GM04504 (cell line): ENCODE results near the gene GPR87.

Source experiments
- DNase-seq: peaks from one replicate; pipeline ENCODE4 v3.0.0-alpha.2; 2012; ENCODE audit warnings: low read depth

GPR87 gene, protein sequence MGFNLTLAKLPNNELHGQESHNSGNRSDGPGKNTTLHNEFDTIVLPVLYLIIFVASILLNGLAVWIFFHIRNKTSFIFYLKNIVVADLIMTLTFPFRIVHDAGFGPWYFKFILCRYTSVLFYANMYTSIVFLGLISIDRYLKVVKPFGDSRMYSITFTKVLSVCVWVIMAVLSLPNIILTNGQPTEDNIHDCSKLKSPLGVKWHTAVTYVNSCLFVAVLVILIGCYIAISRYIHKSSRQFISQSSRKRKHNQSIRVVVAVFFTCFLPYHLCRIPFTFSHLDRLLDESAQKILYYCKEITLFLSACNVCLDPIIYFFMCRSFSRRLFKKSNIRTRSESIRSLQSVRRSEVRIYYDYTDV

DNA sequence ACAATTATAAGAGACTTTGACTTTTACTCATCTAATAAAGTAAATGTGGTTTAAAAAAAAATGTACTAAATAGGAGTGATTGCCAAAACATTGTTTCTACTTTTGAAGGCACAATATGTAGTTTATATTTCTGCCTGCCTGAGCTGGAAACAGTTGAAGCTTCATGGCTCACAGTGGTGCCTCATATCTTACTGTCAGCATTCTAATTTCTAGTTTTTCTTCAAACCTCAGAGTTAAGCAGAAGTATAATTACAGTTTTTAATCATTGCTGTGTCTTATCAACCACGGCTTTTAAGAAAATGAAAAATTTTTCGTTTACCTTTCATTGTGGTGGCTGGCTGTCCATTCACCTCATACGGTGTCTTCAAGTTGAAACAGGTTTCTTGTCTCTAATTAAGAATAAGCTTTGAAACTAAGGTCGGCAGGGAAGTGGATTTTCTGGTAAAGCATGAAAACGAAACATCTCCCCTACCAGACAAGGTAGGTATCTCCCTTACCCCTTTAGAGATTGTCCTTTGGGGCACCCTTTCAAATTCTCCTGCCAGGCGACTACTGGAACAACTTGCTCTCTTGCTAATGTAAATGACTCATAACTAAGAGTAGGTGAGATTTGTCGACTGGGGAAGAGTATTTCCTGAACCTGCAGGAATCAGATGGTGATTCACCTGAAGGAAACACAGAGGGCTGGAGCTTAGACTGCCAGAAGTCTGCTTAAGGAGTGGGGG is at the start of gene GPR87:
GPR87 (minus strand) TSS at position 554 of the 725 bp plus-strand sequence. CDS start 16,720 bp downstream, outside the sequence.
- no peak for DNase-seq

DNA sequence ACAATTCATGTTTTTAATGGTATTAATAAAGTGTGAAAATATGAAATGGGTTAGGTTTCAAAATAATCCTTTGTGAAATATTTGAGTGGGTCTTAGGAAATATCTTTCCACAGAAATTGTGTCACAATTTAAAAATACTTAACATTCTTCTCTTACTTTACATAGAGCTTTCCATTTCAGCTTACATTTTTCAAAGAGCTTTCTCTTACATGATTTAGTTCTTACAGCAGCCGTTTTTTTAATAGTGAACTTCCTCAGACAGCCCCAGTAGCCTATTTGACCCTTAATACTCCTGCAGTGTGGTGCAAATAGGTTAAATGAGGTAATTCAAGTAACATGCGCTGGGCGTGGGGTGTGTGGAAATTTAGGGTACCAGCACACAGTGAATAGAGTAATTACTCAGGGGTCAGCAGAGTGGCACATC is 46.1 kb upstream of the GPR87 start:
- DNase-seq = no peak

DNA sequence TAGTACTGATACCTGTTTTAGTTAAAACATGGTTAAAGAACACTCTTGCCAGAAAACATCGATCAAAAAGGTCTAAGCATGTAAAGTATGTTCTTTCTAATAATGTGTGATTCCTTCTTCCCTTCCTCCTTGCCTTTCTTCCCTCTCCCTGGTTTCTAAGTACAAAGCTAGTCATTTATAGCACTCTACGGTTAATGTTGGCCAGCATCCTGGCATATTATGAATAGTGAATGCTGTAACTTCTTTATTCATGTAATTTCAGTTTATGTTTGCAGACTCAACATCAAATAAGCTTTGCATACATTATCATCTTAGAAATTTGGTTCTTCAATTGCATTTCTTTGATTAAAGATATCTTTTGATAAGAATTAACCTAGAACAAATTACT is 40.8 kb upstream of the GPR87 start:
- DNase-seq = no peak

DNA sequence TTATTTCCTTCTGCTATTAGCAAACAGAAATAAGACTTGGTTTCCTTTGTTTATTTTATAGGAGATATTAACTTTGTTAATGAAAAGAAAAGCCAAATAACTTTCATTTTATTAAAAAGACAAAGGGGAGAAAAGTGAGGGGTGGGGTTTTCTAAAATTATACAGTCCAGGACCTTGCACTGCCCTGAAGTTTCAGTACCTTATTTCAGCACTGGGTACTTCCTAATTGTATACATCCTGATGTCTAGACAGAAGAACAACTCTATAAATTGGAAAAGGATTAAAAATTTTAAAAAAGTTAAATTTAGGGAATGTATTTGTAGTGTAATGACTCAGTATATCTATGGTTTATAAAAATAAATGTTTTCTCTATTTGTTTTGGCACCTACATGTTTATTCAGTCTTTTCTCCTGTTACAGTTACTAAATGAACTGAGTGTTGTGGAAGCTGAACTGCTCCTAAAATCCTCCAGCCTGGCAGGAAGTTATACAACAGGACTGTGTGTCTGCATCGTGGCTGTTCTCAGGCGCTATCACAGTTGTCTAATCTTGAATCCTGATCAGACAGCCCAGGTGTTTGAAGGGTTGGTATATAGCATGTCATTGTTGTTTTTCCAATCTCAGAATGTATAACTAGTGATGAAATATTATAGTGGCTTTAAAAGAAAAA is 40.3 kb upstream of the GPR87 start:
- DNase-seq = no peak

DNA sequence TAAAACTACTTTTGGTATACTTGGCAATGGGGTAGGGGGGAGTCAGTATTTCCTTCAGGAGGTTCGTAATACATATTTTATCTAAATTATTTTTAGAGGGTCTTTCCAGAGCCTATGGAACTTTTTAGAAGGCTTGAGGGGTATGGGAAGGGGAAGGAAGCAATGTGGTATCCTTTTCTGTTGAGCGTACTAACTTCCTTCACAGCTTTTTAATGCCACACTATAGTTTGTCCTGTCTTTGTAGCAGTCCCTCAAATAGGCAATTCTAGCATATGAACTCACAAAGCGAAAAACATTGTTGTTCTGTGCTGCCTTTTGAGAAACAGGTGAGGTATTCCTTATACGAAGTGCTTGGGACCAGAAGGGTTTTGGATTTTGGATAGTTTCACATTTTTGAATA is 35.0 kb upstream of the GPR87 start:
- DNase-seq = no peak

DNA sequence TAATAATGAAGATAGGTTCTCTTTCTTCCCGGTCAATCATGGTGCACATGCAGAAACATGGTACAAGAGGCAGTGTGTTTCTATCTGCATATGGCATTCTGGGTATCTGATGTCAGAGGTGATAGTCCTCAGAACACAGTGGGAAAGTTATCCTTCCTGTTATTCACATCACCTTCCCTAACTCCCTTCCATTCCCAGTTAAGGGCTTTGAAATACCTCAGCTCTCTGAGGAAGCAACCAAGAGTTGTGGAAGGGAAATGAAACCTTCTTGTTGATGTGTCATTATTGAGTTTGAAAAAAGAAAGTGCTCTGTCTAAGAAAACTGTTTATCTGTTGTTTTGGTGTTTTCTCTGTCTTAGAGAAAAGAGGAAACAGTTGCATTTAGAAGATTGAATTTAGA is 34.6 kb upstream of the GPR87 start:
- DNase-seq = no peak

DNA sequence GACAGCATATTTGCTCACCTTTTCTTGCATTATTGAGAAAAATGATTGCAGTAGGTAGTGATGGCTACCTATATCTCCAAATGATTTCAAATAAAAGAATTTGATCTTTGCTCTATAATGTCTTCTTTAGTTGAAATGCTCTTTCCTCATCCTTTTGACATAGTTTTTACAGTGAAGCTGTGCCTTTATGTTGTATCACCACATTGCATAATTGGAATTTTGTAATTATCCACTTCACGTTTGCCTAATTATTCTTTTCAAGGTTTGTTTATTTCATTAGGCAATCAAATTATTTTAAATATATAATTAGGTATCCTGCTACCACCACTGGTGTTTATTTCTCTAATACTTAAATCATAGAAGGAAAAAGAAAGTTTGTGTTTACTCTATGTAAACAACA is 34.0 kb upstream of the GPR87 start:
- no peak for DNase-seq

DNA sequence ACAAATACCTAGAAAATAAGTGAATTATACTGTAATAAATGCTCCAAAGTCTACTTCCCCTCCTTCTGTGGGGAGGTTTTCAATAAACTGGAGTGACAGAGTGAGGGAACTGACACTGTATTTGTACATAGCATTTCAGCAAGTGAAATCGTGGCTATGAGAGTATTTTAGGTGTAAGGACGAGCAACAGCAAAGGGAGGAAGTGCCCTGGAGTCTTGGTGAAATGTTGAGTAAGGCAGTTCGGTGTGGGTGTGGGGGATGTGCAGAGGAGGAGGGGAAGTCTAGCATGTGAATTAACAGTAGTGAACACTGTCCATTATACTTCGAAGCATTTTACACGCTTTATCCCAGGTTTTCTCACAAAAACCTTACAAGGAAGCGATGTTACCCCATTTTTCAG is 30.8 kb upstream of the GPR87 start:
- no peak for DNase-seq

DNA sequence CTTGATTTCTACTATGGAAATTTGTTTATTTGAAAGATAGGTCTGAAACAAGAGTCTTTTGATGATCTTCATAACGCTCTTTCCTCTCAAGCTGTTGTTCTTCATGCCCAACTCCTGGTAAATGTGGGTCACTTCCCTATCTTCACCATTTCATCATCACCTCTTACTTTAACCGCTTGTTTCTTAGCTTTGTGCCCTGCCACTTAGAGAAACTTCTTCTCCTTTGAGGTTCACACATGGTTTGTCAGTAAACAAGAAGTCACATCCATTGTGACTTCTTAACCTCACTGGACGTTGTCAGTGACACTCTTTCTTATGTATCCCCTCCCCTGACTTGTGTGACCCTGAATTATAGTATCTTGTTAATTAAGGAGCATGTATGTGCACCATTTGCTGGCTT is 29.7 kb upstream of the GPR87 start:
- no peak for DNase-seq

DNA sequence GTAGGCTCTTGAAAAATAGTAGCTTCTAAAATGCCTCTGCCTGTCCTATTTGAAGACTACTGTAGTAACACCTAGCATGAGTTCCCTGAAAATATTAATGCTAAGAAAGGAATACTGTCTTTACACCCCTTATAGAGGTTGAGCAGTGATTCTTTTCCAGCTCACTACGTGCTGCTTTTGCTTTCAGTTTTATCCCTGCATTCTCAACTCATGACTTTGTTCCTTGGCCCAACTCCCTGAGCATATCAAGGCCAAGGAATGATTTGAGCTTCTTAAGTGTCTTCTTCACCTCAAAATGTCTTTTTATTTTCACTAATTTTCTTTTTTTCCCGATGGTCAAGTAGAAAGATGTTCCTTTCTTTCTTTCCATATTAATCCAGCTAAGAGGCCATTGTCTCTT is 29.2 kb upstream of the GPR87 start:
- peak; percentile 60 for DNase-seq

DNA sequence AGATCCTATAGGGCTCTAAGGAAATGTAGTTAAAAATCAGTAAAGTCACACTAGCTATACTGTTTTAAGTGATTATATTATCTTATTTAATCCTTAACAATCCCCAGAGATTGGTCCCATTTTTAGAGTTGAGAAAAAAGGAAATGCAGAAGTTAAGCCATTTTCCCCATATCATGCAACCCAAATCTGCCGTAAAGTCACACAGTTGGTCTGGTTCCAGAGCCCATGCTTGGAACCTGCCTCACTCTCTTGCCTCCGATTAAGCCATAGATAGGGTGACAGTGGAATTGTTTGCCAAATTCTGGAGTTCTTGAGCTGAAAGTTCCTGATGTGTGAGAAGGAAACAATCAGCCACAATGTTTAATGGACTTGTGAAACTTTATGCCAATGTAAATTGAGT is 15.1 kb upstream of the GPR87 start:
- no peak for DNase-seq

DNA sequence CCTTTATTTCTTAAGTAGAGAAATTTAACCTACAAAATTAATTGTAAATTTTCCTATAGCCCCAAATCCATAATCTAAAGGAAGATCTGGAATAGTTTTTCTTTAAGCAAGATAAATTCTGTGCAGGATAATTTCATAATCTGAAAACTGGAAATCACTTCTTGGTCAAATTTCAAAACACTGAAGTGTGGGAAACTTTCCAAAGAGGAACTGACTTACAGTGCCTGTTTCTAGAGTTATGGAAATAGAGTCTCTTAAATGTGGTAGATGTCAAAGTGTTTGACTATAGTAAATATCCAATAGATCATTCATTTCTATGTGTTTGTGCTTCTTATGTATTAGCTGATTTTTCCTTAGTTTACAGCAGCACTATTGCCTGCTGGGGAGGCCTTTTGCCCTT is 14.3 kb upstream of the GPR87 start:
- DNase-seq = no peak

DNA sequence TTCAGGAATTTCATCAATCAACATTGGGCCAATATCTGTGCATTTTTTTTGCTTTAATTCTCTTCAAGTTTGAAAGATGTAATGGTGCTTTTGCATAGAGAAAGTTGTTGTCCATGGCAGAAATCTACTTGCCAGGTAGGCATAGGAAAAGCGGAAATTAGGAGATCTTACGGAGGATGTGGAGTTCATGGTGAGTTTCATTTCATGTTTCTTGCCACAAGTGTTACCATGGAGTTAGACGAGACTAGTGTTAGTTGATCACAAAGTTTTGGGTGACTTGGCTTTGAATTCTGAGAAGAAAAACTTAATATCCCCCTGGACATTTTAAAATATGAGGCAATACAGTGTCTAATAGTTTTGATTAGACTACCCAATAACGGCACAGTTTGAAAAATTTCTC is 13.8 kb upstream of the GPR87 start:
- DNase-seq = no peak

DNA sequence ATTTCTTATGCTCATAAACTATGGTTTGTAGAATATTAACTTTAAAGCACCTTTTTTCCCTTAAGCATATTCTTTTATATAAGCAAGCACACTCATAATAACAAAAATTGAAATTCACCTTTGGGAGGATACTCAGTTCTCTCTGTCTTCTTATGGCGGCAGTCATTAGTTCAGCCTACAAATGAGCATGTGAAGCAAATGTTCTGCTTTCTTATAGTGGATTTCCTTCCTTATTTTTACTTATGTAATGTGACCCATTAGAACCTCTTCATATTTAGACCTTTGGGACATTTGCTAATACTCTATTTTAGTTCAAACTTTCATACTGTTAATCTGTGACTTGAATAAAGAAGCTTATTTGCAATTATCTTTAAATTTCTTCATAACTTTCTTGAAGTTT is 12.7 kb upstream of the GPR87 start, which contains the start of gene P2RY13:
P2RY13 (minus strand) TSS at position 187 of the 400 bp plus-strand sequence; CDS start at position 166, 21 bp downstream.
- no peak for DNase-seq

DNA sequence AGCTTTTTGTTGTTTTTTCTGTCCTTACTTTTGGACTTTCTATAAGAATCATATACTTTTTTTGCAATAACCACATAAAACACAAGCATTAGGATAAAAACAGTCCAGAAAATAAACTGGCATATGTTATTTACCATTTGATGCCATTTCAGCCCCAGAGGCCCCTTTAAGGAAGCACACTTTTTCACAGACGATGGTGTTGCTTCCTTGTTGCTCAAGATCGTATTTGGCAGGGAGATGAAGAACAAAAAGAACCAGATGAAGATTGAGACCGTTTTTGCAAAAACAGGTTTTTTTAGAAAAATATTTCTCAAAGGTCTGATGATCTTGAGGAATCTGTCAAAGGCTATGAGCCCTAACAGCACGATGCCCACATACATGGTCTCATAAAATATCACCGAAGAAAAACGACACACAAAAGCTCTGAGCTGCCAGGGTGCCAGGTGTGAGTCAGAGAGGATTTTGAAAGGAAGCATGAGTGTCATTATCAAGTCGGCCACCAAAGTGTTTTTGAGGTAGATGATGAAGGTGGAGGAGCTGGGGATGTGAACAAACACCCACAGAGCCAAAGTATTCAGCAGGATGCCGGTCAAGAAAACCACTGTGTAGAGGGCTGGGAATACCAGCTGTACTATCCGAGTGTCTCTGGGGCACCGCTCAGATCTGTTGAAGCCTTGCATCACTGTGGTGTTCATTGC is 11.8 kb upstream of the GPR87 start:
- DNase-seq = no peak

DNA sequence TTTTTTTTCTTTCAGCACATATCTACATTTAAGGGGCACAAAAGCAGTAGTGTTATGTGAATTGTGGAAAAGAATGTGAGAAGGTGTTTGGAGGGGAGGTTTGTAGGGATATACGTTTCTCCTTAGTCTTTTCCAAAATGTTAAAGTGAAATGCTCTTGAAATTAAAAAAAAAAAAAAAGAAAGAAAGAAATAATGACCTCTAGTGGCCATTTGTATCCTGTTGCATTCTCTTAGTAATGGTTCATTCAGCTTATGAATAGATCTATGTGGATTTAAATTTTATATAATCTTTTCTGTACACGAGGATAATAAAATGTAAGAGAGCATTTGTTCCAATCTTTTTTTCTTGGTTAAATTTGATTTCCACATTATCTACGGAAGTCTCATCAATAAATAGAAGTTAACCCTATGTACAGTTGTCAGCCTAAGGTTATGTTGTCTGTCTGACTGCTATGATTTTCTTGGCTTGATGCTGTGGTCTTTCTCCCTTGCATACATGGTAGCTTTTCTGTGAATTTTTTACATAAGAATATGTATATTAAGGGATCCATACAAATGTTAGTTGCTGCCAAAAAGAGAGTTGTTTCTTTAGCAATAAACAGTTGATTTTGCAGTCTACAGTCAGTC is 11.1 kb upstream of the GPR87 start:
- no peak for DNase-seq

DNA sequence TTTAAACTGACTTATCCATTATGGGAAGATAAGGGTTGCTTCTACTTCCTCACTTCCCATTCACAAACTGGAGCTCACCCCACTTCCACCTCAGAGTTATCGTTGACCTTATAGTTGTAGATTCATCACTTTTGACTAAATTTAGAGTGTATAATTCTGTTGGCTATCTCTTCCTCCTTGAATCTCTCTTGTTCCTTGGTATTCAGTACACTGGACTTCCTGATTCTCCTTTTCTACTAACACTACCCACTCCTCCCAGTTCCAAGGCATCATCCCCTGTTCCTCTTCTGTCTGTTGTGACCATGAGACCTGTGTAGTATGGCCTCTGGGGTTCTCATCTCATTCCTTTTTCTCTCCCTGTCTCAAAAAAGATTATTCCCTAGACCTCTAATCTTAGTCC is 5.9 kb upstream of the GPR87 start:
- no peak for DNase-seq

DNA sequence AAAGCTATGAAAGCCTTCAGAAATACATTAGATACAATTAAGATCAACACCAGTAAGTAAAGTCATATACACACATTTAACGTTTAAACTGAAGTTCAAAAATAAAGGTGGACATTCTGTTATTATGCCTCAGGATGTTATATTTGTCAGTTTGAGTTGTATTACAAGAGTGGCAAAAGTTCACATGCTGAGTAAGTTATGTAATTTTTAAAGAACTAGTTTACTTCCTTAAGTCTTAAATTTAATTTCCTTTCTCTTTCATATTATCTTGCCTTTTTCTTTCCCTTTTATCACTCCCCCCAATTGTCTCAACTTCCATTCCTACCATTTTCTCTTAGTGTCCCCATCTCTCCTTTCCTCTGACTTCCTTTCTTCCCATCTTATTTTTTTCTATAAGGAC is 4.9 kb upstream of the GPR87 start:
- no peak for DNase-seq

DNA sequence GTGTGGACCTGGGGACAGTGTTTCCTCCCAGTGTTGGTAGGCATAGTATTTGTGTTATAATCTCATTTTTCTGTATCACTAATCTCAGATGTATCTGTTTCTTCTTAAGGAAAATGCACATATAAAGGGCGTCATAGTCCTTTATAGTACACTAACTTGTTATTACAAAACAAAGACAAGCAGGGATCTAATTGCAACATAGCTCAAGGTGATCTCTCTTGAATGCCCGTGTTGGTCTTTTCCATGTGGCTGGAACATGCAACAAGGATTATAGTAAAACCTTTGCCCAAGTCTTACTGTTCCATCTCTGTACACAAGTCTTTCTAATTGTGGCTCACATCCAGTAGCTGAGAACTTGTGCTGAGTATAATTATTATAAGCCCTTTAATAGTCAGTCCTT is 3.5 kb upstream of the GPR87 start:
- DNase-seq = no peak

DNA sequence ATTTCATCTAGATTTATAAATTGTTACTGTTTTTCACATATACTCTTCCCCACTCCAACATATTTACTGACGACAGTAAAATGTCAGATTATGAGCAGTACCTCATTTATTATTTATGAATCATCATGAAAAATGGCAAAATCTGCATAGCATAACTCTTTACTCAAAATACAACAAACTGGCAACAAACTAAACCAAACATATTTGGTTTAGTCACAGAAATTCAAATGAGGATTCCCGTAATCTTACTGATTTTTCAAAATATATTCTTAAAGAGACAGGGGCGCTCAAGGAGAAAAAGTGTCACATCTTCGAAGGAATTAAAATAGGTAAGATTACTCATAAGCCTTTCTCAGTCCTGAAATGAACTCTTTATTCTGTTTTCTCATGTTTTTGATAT is 3.0 kb upstream of the GPR87 start:
- no peak for DNase-seq

DNA sequence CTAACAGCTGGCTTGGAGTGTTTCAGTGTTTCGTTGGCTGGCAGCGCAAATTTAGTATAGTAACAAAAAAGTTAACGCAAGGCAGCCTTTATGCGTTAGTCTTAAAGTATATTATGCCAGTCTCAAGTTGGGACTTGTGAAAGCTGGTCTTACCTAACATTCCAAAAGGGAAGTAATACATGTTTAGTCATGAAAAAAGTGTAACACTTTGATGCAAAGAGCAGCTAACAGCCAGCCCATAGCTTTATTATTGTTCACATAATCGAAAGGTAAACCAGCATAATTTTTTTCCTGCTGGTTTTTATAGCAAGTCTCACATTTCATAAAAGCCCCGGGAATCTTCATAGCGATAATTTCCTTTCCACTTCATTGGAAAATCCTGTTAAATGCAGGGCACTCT is 2.4 kb upstream of the GPR87 start:
- no peak for DNase-seq

DNA sequence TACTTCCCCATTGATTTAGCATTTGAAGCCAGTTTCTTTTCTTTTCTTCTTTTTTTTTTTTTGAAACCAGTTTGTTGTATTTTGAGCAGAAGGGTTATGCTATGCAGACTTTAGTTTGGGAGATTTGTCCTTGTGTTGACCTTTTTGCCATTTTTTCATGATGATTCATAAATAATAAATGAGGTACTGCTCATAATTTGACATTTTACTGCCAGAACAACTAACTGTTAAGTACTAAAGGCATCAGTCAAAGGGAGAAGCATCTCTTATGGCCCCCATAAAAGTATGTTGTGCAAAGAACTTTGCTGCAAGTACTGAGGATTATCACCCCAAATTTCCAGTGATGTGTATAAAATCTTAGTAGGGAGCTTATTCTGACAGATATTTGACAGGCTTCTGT is 1.7 kb upstream of the GPR87 start:
- DNase-seq = peak; percentile 33
